HEK293 (cell line): Measurements from ENCODE around the gene PANK2.
A peak's percentile ranks its signal among the peaks of the same experiment; 100 is the strongest.

Source experiments
- CTCF ChIP-seq: fragments of 450-650 bp; formaldehyde crosslinking; IDR thresholded peaks from 2 replicates; pipeline ENCODE4 v1.5.1; 2016; ENCODE audit warnings: missing biosample characterization, missing genetic modification characterization
- GLI4 ChIP-seq: fragments of 450-650 bp; formaldehyde crosslinking; IDR thresholded peaks from 2 replicates; pipeline ENCODE4 v1.5.1; 2016; ENCODE audit warnings: missing biosample characterization, missing genetic modification characterization
- SP3 ChIP-seq: fragments of 450-650 bp; formaldehyde crosslinking; IDR thresholded peaks from 2 replicates; pipeline ENCODE4 v1.5.1; 2016; ENCODE audit warnings: missing biosample characterization, missing genetic modification characterization
- ZNF121 ChIP-seq: fragments of 450-650 bp; formaldehyde crosslinking; IDR thresholded peaks from 2 replicates; pipeline ENCODE4 v1.5.1; 2016; ENCODE audit warnings: missing biosample characterization, missing genetic modification characterization
- ZNF175 ChIP-seq: fragments of 450-650 bp; formaldehyde crosslinking; IDR thresholded peaks from 2 replicates; pipeline ENCODE4 v1.5.1; 2016; ENCODE audit warnings: missing biosample characterization, missing genetic modification characterization
- ZNF768 ChIP-seq: fragments of 450-650 bp; formaldehyde crosslinking; IDR thresholded peaks from 2 replicates; pipeline ENCODE4 v1.5.1; 2018; ENCODE audit warnings: missing biosample characterization, mild to moderate bottlenecking, missing genetic modification characterization
- ZNF830 ChIP-seq: fragments of 450-650 bp; IDR thresholded peaks from 2 replicates; pipeline ENCODE4 v1.5.0; 2018; ENCODE audit warnings: missing biosample characterization, missing genetic modification characterization, low read depth, mild to moderate bottlenecking, moderate library complexity
- ZNF837 ChIP-seq: fragments of 450-650 bp; formaldehyde crosslinking; IDR thresholded peaks from 2 replicates; pipeline ENCODE4 v1.5.1; 2016; ENCODE audit warnings: missing biosample characterization, missing genetic modification characterization
- TF ChIP-seq, protein P1 (sequence below): fragments of 450-650 bp; formaldehyde crosslinking; IDR thresholded peaks from 2 replicates; pipeline ENCODE4 v1.5.1; 2016; ENCODE audit warnings: missing biosample characterization, missing genetic modification characterization

DNA sequence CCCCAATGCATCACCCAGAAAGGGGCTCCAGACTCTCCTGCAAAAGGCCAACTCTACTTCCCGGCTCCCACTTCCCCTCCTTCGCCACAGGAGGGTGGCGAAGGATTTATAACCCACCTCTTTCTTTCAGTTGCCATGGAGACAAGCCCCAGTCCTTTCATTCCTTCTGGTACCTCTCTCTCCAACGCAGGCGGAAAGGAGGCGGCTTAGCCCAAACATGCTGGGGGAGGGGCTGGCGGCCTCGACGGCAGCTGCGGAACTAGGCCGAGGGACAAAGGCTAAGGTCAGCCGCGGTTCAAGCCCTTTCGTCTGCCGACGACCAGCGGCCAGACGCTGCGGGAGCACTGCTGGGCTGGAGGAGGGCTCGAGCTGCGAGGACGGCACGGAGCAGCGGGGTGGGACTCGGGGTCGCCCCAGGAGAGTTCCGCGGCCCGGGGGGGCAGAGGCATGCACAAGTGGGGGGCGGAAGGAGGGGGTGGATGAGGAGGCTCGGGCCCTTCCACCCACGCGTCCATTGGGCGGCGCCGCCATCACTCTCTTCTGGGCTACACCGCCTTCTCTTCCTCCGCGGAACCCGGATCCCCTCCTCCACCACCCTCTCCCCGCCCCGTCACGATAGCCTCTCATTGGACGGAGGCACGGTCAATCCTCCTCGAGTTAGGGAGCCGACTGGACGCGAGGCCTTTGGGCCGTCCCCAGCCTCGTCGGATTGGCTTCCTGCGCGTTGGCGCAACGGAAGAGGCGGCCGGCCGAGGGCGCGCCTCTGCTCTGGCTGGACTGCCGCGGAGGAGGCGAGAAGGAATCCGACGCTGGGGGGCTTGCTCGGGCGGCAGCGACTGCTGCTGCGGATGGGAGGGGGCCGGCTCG is at the start of gene PANK2:
- TF ChIP-seq GLI4: no peak
- TF ChIP-seq ZNF837 (tag by site-specific recombination): 0 out of 2 replicates have a peak, but pooled peaks have one; percentile 26
- peak; percentile 94 for TF ChIP-seq CTCF (tag by site-specific recombination)
- peak; percentile 50; the same call in 1 of the 2 replicates for TF ChIP-seq ZNF121 (tag by site-specific recombination)
- no peak for TF ChIP-seq ZNF768 (tag by site-specific recombination)
- TF ChIP-seq, protein P1, sequence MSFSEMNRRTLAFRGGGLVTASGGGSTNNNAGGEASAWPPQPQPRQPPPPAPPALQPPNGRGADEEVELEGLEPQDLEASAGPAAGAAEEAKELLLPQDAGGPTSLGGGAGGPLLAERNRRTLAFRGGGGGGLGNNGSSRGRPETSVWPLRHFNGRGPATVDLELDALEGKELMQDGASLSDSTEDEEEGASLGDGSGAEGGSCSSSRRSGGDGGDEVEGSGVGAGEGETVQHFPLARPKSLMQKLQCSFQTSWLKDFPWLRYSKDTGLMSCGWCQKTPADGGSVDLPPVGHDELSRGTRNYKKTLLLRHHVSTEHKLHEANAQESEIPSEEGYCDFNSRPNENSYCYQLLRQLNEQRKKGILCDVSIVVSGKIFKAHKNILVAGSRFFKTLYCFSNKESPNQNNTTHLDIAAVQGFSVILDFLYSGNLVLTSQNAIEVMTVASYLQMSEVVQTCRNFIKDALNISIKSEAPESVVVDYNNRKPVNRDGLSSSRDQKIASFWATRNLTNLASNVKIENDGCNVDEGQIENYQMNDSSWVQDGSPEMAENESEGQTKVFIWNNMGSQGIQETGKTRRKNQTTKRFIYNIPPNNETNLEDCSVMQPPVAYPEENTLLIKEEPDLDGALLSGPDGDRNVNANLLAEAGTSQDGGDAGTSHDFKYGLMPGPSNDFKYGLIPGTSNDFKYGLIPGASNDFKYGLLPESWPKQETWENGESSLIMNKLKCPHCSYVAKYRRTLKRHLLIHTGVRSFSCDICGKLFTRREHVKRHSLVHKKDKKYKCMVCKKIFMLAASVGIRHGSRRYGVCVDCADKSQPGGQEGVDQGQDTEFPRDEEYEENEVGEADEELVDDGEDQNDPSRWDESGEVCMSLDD (tag by site-specific recombination): peak; percentile 97
- TF ChIP-seq ZNF830 (tag by site-specific recombination): no peak
- peak; percentile 100 for TF ChIP-seq SP3 (tag by site-specific recombination)
- no peak for TF ChIP-seq ZNF175 (tag by site-specific recombination)
